ENCODE measurements around the gene DLL1. TPM values are rescaled to one million over a fixed set of nuclear protein-coding genes. Genes with fewer than 3 reads are reported as not detected.

The DLL1 gene
- total RNA-seq, 1 donor from 2014 or later = 16.5 TPM

GRCh38 chr6:170245475-170245992 is 45.3 kb downstream of the DLL1 start:
- Histone ChIP-seq H3K27ac (no peak overlapping the region), H3K27me3 (no peaks in the 10 kb centered on the region), H3K9me3 (no peaks in the 10 kb centered on the region), H3K36me3 (no peaks in the 10 kb centered on the region), H3K4me3 (no peak overlapping the region), H3K4me1 (no peaks in the 10 kb centered on the region)
- no peak for DNase-seq (ENCODE audit: low spot score in 2 of 2)
- intact Hi-C loops (cut with DNase I) = no loop called here
- TF ChIP-seq CTCF (IDR thresholded peaks at IDR 0.05) = no peak

GRCh38 chr6:170244721-170245474 is 46.0 kb downstream of the DLL1 start:
- Histone ChIP-seq H3K27me3 (no peaks in the 10 kb centered on the region), H3K27ac (no peak overlapping the region), H3K4me3 (no peak overlapping the region), H3K4me1 (no peaks in the 10 kb centered on the region), H3K9me3 (no peaks in the 10 kb centered on the region), H3K36me3 (no peaks in the 10 kb centered on the region)
- intact Hi-C loops (cut with DNase I) = no loop called here
- DNase-seq (ENCODE audit: low spot score in 2 of 2) = no peak
- no peak for TF ChIP-seq CTCF (IDR thresholded peaks at IDR 0.05)

GRCh38 chr6:170243791-170244291 is 47.0 kb downstream of the DLL1 start:
- intact Hi-C loops (cut with DNase I) = no loop called here
- Histone ChIP-seq H3K9me3 (no peaks in the 10 kb centered on the region), H3K27me3 (no peaks in the 10 kb centered on the region), H3K36me3 (no peaks in the 10 kb centered on the region), H3K4me3 (no peak overlapping the region), H3K4me1 (no peaks in the 10 kb centered on the region), H3K27ac (no peak overlapping the region)
- DNase-seq (ENCODE audit: low spot score in 2 of 2) = no peak
- no peak for TF ChIP-seq CTCF (IDR thresholded peaks at IDR 0.05)

GRCh38 chr6:170243386-170243785 is 47.5 kb downstream of the DLL1 start:
- intact Hi-C loops (cut with DNase I) = no loop called here
- DNase-seq (ENCODE audit: low spot score in 2 of 2) = no peak
- H3K4me3 ChIP-seq = no peak overlapping the region
- TF ChIP-seq CTCF (IDR thresholded peaks at IDR 0.05) = no peak
- H3K9me3 ChIP-seq = no peaks in the 10 kb centered on the region
- H3K36me3 ChIP-seq = no peaks in the 10 kb centered on the region
- H3K27me3 ChIP-seq = no peaks in the 10 kb centered on the region
- no peak overlapping the region for H3K27ac ChIP-seq
- H3K4me1 ChIP-seq = no peaks in the 10 kb centered on the region

- no peaks in the 10 kb centered on the region for H3K9me3 ChIP-seq
- no peaks in the 10 kb centered on the region for H3K36me3 ChIP-seq
- no peak for TF ChIP-seq CTCF (IDR thresholded peaks at IDR 0.05)
- no peak for DNase-seq (ENCODE audit: low spot score in 2 of 2)
- H3K4me1 ChIP-seq = no peaks in the 10 kb centered on the region
- H3K27me3 ChIP-seq = no peaks in the 10 kb centered on the region
- intact Hi-C loops (cut with DNase I) = no loop called here
- H3K4me3 ChIP-seq = no peak overlapping the region
- H3K27ac ChIP-seq = no peak overlapping the region
These were observed 51.9 kb downstream of the DLL1 start for GRCh38 chr6:170238741-170239565.

Data from ascending aorta (tissue), 2 donors.